Suprapubic skin (tissue), 4 donors: ENCODE results near the gene MRPL24. TPM values are rescaled to one million over a fixed set of nuclear protein-coding genes. Genes with fewer than 3 reads are reported as not detected.

ENCODE experiments used
- DNase-seq, 2 donors: peaks; one replicate each; pipeline ENCODE4 v3.0.0-alpha.2; 2019; ENCODE audit warnings: low spot score in 2 of 2
- H3K27ac ChIP-seq: fragments of 200-600 bp; sonication (generic); one replicate; pipeline ENCODE4 v1.5.1; 2019
- H3K27me3 ChIP-seq: fragments of 200-600 bp; sonication (generic); one replicate; pipeline ENCODE4 v1.5.1; 2019
- H3K36me3 ChIP-seq: fragments of 200-600 bp; sonication (generic); one replicate; pipeline ENCODE4 v1.5.1; 2019
- H3K4me1 ChIP-seq: fragments of 200-600 bp; sonication (generic); one replicate; pipeline ENCODE4 v1.5.1; 2019
- H3K4me3 ChIP-seq: fragments of 200-600 bp; sonication (generic); one replicate; pipeline ENCODE4 v1.5.1; 2019; ENCODE audit warnings: mild to moderate bottlenecking
- H3K9me3 ChIP-seq: fragments of 200-600 bp; sonication (generic); one replicate; pipeline ENCODE4 v1.5.1; 2019
- EP300 ChIP-seq: sonication (generic); formaldehyde crosslinking; IDR thresholded peaks from one replicate; pipeline ENCODE4 v1.6.1; 2017; ENCODE audit warnings: antibody characterized with exemption
- POLR2A ChIP-seq, 2 donors: fragments of 450-650 bp; IDR thresholded peaks; one replicate each; pipeline ENCODE4 v1.6.1; 2017; ENCODE audit warnings: antibody characterized with exemption in 2 of 2, mild to moderate bottlenecking in 2 of 2, moderate library complexity in 2 of 2
- POLR2AphosphoS5 ChIP-seq, 3 donors: sonication (generic); formaldehyde crosslinking; IDR thresholded peaks; one replicate each; pipeline ENCODE4 v1.6.1; 2017; ENCODE audit warnings: antibody characterized with exemption in 3 of 3
- WGBS: methylation state at CpG from one replicate; pipeline ENCODE4 v1.1.5; 2018; 5-methylcytosine and 5-hydroxymethylcytosine counted together
- total RNA-seq, 4 donors: library from RNA; depleted of rRNA; stranded (reverse); fragments of >200 nt; gene quantifications; one replicate each; pipeline ENCODE4 v1.1.0, GENCODE V29; 2016
- TF ChIP-seq, protein P1 (sequence below), 2 donors: fragments of 200-600 bp in 1 of 2; fragments of 450-650 bp in 1 of 2; sonication (generic) in 1 of 2; IDR thresholded peaks; one replicate each; pipeline ENCODE4 v1.5.1; 2016 to 2019; ENCODE audit warnings: antibody characterized with exemption in 2 of 2, mild to moderate bottlenecking in 1 of 2, moderate library complexity in 1 of 2

Gene MRPL24
- total RNA-seq, 4 donors from 2014 or later: 33.6 to 66.6 (median 55.0) TPM

DNA sequence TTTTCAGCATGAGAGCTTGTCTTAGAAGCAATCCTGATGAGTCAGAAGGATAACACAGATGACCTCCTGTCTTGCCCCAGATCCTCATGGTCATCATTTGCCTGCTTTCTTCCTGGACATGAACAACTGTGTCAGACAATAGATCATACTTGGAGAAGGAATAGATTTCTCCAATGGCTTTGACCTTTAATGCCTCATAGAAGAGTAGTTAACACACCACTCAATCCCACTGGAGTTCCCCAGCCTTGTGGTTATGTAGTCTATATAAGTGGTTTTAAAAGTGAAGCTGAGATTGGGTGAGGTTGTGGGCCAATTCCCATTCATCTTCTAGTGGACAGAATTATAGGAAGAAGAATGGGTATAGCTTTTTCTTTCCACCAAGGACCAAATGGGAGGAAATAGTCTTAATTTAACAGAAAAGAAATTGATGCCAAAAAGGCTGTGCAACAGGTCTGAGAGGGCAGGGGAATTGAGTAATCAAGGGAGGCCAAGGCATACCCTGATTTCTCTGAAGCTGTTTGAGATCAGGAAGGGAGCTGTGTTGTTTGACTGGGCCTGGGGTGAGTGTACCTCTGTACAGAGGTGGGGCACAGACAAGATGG is 40.8 kb upstream of the MRPL24 start:
- no peaks in the 10 kb centered on the region for H3K9me3 ChIP-seq
- no peak overlapping the region for H3K4me3 ChIP-seq
- DNase-seq: no peak
- TF ChIP-seq POLR2A (IDR thresholded peaks at IDR 0.05): no peak
- no peak for TF ChIP-seq EP300
- no peak for TF ChIP-seq POLR2AphosphoS5 (IDR thresholded peaks at IDR 0.05)
- TF ChIP-seq, protein P1, sequence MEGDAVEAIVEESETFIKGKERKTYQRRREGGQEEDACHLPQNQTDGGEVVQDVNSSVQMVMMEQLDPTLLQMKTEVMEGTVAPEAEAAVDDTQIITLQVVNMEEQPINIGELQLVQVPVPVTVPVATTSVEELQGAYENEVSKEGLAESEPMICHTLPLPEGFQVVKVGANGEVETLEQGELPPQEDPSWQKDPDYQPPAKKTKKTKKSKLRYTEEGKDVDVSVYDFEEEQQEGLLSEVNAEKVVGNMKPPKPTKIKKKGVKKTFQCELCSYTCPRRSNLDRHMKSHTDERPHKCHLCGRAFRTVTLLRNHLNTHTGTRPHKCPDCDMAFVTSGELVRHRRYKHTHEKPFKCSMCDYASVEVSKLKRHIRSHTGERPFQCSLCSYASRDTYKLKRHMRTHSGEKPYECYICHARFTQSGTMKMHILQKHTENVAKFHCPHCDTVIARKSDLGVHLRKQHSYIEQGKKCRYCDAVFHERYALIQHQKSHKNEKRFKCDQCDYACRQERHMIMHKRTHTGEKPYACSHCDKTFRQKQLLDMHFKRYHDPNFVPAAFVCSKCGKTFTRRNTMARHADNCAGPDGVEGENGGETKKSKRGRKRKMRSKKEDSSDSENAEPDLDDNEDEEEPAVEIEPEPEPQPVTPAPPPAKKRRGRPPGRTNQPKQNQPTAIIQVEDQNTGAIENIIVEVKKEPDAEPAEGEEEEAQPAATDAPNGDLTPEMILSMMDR (IDR thresholded peaks at IDR 0.05): no peak
- H3K36me3 ChIP-seq: peaks cover 45% of the 10 kb centered on the region
- no peak overlapping the region for H3K27ac ChIP-seq
- H3K4me1 ChIP-seq: peaks cover 12% of the 10 kb centered on the region
- H3K27me3 ChIP-seq: no peaks in the 10 kb centered on the region

GRCh38 chr1:156777573-156777972 is 36.7 kb upstream of the MRPL24 start:
- H3K27ac ChIP-seq: no peak overlapping the region
- H3K27me3 ChIP-seq: no peaks in the 10 kb centered on the region
- H3K4me1 ChIP-seq: peaks cover 23% of the 10 kb centered on the region
- no peak for TF ChIP-seq EP300
- TF ChIP-seq, protein P1 (IDR thresholded peaks at IDR 0.05): no peak
- TF ChIP-seq POLR2A (IDR thresholded peaks at IDR 0.05): no peak
- TF ChIP-seq POLR2AphosphoS5 (IDR thresholded peaks at IDR 0.05): no peak
- H3K36me3 ChIP-seq: peaks cover 9% of the 10 kb centered on the region
- no peak for DNase-seq
- WGBS: 35% methylated on average over 1 of the region's 1 CpG
- no peaks in the 10 kb centered on the region for H3K9me3 ChIP-seq
- H3K4me3 ChIP-seq: no peak overlapping the region

GRCh38 chr1:156776942-156777341 is 36.1 kb upstream of the MRPL24 start:
- Histone ChIP-seq H3K4me1 (peaks cover 28% of the 10 kb centered on the region), H3K27me3 (no peaks in the 10 kb centered on the region)
- WGBS: 56% methylated on average over 4 of the region's 4 CpGs

GRCh38 chr1:156775799-156776198 is 34.9 kb upstream of the MRPL24 start:
- Histone ChIP-seq H3K36me3 (peaks cover 5% of the 10 kb centered on the region), H3K27me3 (no peaks in the 10 kb centered on the region), H3K9me3 (no peaks in the 10 kb centered on the region), H3K4me3 (no peak overlapping the region), H3K4me1 (peaks cover 28% of the 10 kb centered on the region), H3K27ac (no peak overlapping the region)
- no peak for TF ChIP-seq POLR2AphosphoS5 (IDR thresholded peaks at IDR 0.05)
- no peak for TF ChIP-seq POLR2A (IDR thresholded peaks at IDR 0.05)
- TF ChIP-seq, protein P1 (IDR thresholded peaks at IDR 0.05): no peak
- no peak for TF ChIP-seq EP300
- 81% methylated on average over 5 of the region's 5 CpGs for WGBS
- no peak for DNase-seq

More at GRCh38 chr1:156776942-156777341, 36.1 kb upstream of the MRPL24 start:
- Histone ChIP-seq H3K27ac (no peak overlapping the region), H3K4me3 (no peak overlapping the region), H3K9me3 (no peaks in the 10 kb centered on the region), H3K36me3 (peaks cover 3% of the 10 kb centered on the region)
- DNase-seq: no peak
- TF ChIP-seq EP300 (no peak), POLR2AphosphoS5 (IDR thresholded peaks at IDR 0.05) (no peak), POLR2A (IDR thresholded peaks at IDR 0.05) (no peak)
- TF ChIP-seq, protein P1 (IDR thresholded peaks at IDR 0.05): no peak

DNA sequence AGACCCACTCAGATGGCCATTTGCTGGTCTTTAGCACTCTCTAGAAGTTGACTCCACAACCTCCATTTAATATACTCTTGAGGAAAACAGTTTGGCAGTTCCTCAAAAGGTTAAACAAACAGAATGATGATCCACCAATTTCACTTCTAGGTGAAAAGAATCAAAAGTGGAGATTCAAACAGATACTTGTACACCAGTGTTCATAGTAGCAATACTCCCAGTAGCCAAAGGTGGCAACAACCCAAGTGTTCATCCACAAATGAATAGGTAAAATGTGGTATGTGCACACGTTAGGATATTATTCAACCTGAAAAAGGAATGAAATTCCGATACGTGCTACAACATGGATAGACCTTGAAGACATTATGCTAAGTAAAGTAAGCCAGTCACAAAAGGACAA is 32.7 kb upstream of the MRPL24 start:
- WGBS: 81% methylated on average over 3 of the region's 3 CpGs
- no peak for DNase-seq
- TF ChIP-seq, protein P1 (IDR thresholded peaks at IDR 0.05): no peak
- TF ChIP-seq EP300: no peak
- TF ChIP-seq POLR2AphosphoS5 (IDR thresholded peaks at IDR 0.05): no peak
- H3K36me3 ChIP-seq: peaks cover 11% of the 10 kb centered on the region
- H3K9me3 ChIP-seq: no peaks in the 10 kb centered on the region
- no peak overlapping the region for H3K27ac ChIP-seq
- no peak overlapping the region for H3K4me3 ChIP-seq
- peaks cover 50% of the 10 kb centered on the region for H3K4me1 ChIP-seq
- H3K27me3 ChIP-seq: no peaks in the 10 kb centered on the region
